Uterus (tissue), 4 donors: ENCODE measurements around the gene IGF1R. TPM values are rescaled to one million over a fixed set of nuclear protein-coding genes. Genes with fewer than 3 reads are reported as not detected.

ENCODE experiments used
- DNase-seq, 2 donors: peaks; one replicate each; pipeline ENCODE4 v3.0.0-alpha.2; 2019 to 2020
- H3K27ac ChIP-seq, 2 donors: fragments of 200-600 bp; sonication (generic); 1 replicate in 1 of 2; 2 replicates in 1 of 2; pipeline ENCODE4 v1.5.1; 2016 to 2018
- H3K27me3 ChIP-seq, 2 donors: fragments of 200-600 bp; sonication (generic); one replicate each; pipeline ENCODE4 v1.5.1; 2018 to 2019; ENCODE audit warnings: control low read depth in 1 of 2
- H3K36me3 ChIP-seq, 2 donors: fragments of 200-600 bp; sonication (generic); one replicate each; pipeline ENCODE4 v1.5.1; 2019; ENCODE audit warnings: control low read depth in 1 of 2
- H3K4me1 ChIP-seq, 2 donors: fragments of 200-600 bp; sonication (generic); one replicate each; pipeline ENCODE4 v1.5.1; 2018 to 2019; ENCODE audit warnings: control low read depth in 1 of 2
- H3K4me3 ChIP-seq, 2 donors: fragments of 200-600 bp; sonication (generic); 1 replicate in 1 of 2; 2 replicates in 1 of 2; pipeline ENCODE4 v1.5.1; 2018 to 2019; ENCODE audit warnings: mild to moderate bottlenecking in 1 of 2
- H3K9me3 ChIP-seq, 2 donors: fragments of 200-600 bp; sonication (generic); one replicate each; pipeline ENCODE4 v1.5.1; 2019; ENCODE audit warnings: control low read depth in 1 of 2
- CTCF ChIP-seq, 4 experiments: fragments of 200-600 bp in 2 of 4; fragments of 450-650 bp in 2 of 4; sonication (generic) in 2 of 4; IDR thresholded peaks; one replicate each; pipeline ENCODE4 v1.5.1; 2016 to 2019; ENCODE audit warnings: antibody characterized with exemption in 4 of 4, mild to moderate bottlenecking in 2 of 4, moderate library complexity in 1 of 4
- POLR2A ChIP-seq, 2 donors: fragments of 450-650 bp; IDR thresholded peaks; one replicate each; pipeline ENCODE4 v1.6.1; 2016; ENCODE audit warnings: antibody characterized with exemption in 2 of 2, mild to moderate bottlenecking in 1 of 2, moderate library complexity in 1 of 2
- intact Hi-C: fragments of 100-400 bp; cut with DNase I; formaldehyde crosslinking; loops from one replicate; pipeline ENCODE4 v1.15.1; 2023; ENCODE audit warnings: low total_unique reads
- total RNA-seq, 4 donors: library from RNA; depleted of rRNA in 3 of 4; stranded (reverse); fragments of >200 nt in 3 of 4; gene quantifications; one replicate each; pipeline versions ENCODE4 v1.1.0 to v1.2.4, GENCODE V29; 2014 to 2023
- donor health status: DM: yes; HTN: yes; CAD: no.

Gene IGF1R
- total RNA-seq, 4 donors from 2014 or later, result 30.0 to 95.2 (median 57.5) TPM

DNA sequence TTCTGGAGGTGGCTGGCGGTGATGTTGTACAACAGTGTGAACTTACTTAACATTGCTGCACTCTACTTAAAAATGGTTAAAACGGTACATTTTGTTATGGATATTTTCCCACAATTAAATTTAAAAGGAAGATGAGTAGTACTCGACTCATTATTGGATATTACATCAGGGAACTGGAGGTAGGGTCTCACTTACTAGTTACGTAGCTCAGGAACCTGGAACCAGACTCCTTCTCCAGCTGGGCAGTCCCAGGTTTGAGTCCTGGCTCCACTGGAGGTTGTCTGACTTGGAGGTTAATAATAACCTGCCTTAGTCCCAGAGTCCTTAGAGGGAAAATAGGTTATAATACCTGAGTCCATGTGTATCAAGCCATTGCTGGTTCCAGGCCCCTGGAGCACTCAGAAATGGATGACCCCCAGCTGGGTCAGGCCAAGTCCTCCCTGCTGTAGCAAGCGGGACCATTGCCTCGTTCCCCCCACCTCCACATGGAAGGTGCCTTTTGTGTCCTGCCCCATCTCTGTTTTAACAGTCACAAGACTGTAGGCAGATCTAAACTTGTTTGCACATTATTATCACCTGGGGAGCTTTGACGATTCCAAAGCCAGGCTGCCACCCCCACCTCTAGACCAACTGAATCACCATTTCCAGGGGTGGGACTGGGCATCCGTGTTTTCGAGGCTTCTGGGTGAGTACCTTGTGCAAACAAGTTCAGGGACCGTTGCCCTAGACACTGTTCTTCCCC is 126.6 kb downstream of the IGF1R start:
- intact Hi-C loops, result no loop called here
- Histone ChIP-seq H3K27me3 (no peaks in the 10 kb centered on the region), H3K9me3 (no peaks in the 10 kb centered on the region), H3K4me3 (no peak overlapping the region), H3K36me3 (no peaks in the 10 kb centered on the region), H3K4me1 (peaks cover 0 to 8% of the 10 kb centered on the region in 2 donors), H3K27ac (no peak overlapping the region)
- TF ChIP-seq CTCF (IDR thresholded peaks at IDR 0.05) (no peak), POLR2A (IDR thresholded peaks at IDR 0.05) (no peak)
- no peak for DNase-seq

DNA sequence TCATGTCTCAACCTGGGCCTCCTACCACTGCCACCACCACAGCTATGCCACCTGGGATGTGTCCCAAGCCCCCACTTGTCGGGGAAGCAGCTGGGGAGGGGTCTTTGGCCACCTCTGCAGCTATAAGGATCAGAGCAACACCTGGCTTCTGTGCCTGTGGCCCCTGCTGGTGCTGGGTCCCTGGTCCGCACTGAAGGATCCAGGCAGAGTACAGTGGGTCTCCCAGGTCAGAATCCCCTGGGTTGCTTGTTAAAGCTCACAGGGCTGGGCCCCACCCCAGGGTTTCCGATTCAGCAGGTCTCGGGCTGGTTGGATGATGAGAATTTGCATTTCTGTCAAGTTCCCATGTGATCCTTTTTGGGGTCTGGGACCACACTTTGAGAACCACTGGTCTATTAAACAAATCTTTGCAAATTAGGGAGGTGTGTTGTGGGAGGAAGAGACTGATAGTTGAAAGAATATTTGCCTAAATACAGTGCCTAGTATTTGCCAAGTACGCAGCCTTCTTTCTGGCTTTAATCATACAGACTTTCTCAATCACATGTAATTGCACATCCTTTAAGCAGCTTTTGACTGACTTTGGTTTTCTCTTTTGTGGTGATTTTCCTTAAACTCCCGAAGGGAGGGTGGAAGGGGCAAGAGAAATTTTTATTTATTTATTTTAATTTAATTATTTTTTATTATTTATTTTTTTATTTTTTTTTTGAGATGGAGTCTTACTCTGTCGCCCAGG is 127.3 kb downstream of the IGF1R start:
- H3K9me3 ChIP-seq, result no peaks in the 10 kb centered on the region
- TF ChIP-seq CTCF (IDR thresholded peaks at IDR 0.05) (no peak), POLR2A (IDR thresholded peaks at IDR 0.05) (no peak)
- intact Hi-C loops, result no loop called here
- H3K27me3 ChIP-seq, result no peaks in the 10 kb centered on the region
- no peak for DNase-seq
- H3K36me3 ChIP-seq, result no peaks in the 10 kb centered on the region
- peaks cover 0 to 8% of the 10 kb centered on the region in 2 donors for H3K4me1 ChIP-seq
- no peak overlapping the region for H3K4me3 ChIP-seq
- H3K27ac ChIP-seq, result no peak overlapping the region

DNA sequence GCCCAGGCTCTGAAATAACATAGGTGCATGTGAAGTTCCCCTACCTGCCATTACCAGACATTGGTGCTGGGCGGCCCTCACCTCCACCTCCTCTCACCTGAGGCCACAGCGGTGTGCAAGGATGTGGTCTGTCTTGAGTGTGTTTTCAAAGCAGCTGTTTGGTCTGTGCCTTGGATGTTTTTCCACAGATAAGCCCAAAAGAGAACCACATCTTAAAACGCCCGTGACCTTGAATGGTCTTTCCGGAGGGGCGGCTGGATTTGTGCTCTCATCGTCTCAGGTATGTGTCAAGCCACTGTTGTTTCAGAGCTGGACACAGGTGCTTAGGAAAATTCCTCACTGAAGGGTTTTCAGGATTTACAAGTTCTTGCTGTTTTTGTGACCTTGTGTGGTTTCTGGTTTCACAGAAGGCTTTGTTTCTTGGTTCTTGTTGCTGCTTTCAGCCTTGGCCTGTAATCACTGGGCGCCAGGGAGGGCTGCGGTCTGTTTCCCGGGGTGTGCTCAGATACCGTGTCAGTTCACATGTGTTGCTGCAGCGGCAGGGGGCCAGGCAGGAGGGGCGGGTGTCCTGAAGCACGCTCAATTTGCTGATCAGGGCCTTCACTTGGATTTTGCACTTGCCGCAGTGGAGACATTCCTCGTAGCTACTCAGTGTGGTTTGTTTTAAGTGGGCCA is 128.4 kb downstream of the IGF1R start:
- intact Hi-C loops, result no loop called here
- TF ChIP-seq CTCF (IDR thresholded peaks at IDR 0.05), result no peak
- peak in 1 of 2 donors; percentile 7 for TF ChIP-seq POLR2A (IDR thresholded peaks at IDR 0.05)
- Histone ChIP-seq H3K27me3 (no peaks in the 10 kb centered on the region), H3K36me3 (no peaks in the 10 kb centered on the region), H3K4me1 (peaks cover 0 to 8% of the 10 kb centered on the region in 2 donors), H3K4me3 (no peak overlapping the region), H3K9me3 (no peaks in the 10 kb centered on the region), H3K27ac (peak overlapping the region in 1 of 2 donors; percentile 10)
- peak in 1 of 2 donors; percentile 44 for DNase-seq

DNA sequence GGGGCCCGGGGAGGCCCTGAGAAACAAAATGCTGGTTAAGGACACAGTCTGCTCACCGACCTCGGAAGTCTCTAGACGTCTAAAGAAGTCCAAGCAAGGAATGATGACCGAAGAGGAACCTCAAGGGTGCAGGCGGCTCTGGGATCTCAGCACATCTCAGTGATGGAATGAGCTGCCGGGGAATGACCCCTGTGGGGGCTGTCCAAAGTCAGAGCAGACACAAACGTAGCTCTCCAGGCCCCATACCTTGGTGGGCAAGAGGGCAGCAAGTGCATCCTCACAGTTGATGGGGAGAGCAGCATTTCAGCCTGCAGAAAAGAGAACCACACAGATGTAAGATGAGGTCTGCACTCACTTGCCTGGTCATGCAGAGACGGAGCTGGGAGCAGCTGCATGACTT is 129.1 kb downstream of the IGF1R start:
- no peak overlapping the region for H3K4me3 ChIP-seq
- intact Hi-C loops, result no loop called here
- TF ChIP-seq CTCF (IDR thresholded peaks at IDR 0.05) (no peak), POLR2A (IDR thresholded peaks at IDR 0.05) (no peak)
- H3K9me3 ChIP-seq, result no peaks in the 10 kb centered on the region
- H3K36me3 ChIP-seq, result no peaks in the 10 kb centered on the region
- H3K27ac ChIP-seq, result peak overlapping the region in 1 of 2 donors; percentile 10
- no peaks in the 10 kb centered on the region for H3K27me3 ChIP-seq
- peaks cover 0 to 8% of the 10 kb centered on the region in 2 donors for H3K4me1 ChIP-seq
- DNase-seq, result no peak
